NOMO-1 treated with DMSO at 0.1 percent for 48 hours (cell line): ENCODE data around the gene CST7.
"Not testable (repeated sequence)": the region's sequence is repeated elsewhere in the genome, so short reads cannot be mapped to it uniquely, and the experiment has no call there.

ENCODE experiments used
- DNase-seq: peaks from one replicate; lab custom pipeline; 2025; ENCODE audit not compliant: unreplicated experiment; lab: John Stamatoyannopoulos, UW

The CST7 gene

DNA sequence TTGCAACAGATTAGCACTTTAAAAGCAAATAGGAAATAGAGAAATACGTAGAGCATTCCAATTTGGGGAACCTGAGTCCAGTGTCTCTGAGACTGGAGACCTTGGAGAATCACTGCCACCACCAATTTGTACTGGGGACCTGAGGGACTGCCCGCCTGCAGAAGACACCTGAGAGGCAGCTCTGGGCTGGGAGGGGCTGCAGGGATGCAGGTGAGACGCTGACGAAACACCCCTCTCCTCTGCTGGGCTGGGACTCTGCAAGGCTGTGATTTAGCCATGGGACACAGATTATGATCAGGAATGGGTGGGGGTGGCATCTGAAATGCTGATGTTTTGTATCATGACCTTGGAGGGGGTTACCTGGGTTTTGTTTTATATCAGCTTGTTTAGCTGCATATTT, 50.5 kb downstream of the CST7 start:
- no peak for DNase-seq

GRCh38 chr20:25000268-25000801, 51.3 kb downstream of the CST7 start:
- DNase-seq = no peak

- not testable (repeated sequence) for DNase-seq
These were observed 52.3 kb downstream of the CST7 start for GRCh38 chr20:25001323-25001722.

DNA sequence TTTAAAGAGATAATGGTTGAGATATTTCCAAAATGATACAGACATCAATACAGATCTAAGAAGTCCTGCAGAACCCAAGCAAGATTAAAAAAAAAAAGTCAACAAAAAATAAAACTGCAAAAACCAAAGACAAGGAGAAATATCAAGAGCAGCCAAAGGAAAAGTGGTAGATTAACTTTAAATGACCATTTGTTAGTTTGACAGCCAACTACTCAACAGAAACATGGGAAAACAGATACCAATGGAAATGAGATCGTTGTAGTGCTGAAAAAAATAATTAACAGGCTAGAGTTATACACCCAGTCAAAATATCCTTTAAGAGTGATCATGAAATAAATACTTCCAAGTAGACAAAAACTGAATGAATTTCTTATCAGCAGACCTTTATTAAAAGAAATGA, 53.9 kb downstream of the CST7 start:
- DNase-seq = no peak

GRCh38 chr20:25005220-25005619, 56.2 kb downstream of the CST7 start:
- no peak for DNase-seq

DNA sequence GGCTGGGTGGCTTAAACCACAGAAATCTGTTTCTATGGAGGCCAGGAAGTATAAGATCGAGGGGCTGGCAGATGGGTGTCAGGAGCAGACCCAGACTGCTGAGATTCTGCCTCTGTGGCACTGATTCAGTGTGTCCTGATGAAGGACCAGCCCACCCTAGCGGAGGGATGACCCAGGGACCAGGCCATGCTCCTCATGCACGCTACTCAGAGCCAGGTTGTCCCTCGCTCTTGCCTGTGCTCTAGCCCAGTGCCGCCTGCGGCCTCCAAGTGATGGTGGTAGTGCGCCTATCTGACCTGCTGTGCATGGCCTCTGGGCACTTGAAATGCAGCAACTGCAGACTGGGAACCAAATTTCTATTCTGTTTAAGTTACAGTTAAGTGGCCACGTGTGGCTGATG, 56.6 kb downstream of the CST7 start:
- DNase-seq = no peak

DNA sequence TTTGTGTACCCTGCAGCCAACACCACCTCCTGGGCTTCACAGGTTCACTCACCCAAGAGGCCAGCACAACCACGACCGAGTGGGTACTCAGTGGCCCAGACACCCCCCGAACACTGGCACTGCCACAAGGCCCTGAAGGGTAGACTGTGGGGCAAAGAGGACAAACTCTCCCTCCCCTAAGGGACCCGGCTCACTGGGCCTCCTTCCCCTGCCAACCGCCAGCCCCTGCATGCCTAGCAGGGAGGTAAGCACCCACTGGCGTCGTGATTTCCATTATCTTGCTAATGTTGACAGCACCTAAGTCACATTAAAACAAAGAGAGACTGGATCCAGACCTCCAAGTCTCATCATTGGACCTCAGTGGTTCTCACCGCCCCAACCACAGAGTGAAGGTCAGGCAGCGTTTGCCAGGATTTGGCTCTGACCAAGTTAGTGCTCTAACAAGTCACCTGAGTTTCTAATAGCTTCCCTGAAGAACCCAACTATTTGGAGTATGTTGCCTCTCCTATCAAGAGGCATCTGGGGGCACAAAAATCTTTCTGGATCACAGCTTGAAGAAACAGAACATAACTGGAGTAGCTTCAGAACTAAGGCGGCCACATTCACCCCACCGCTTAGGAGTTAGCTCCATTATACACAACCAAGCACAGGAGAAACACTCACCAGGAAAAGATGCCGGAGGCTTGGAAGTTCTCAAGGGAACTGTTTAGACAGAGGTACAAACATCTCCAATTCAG, 57.5 kb downstream of the CST7 start:
- no peak for DNase-seq

DNA sequence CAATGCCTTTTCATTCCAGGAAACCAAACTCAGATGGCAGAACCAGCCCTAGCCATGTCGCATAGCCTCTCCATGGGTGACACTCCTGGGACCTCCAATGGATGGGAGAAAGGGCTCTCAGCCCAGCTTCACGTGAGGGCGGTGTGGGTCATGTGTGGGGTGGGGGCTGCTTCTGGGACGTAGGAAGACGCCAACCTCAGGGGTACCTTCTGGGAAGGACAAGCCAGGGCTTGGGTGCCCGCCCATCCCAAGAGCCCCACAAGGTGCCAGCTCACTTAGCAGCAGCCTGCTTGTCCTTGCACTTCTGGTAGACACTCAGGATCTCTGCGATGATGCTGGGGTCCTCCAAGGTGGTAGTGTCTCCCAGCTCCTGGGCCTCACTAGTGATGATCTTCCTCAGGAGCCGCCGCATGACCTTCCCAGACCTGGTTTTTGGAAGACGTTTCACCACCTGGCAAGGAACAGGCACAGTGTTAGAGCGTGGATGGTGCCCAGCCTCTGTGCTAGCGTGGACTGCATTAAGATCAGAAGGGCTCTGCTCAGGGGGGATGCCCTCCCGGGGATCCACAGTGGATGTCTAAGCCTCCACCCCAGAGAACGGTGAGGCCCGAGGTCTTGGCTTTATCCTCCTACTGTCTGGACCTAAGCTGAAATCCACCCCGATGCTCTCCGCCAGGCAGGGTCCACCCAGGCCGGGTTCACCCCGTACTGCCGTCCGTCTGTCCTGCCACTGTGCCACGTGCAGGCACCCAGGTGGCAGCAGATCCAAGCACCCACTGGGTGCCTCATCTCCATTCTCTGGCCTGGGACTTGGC, 58.6 kb downstream of the CST7 start:
- DNase-seq = no peak

DNA sequence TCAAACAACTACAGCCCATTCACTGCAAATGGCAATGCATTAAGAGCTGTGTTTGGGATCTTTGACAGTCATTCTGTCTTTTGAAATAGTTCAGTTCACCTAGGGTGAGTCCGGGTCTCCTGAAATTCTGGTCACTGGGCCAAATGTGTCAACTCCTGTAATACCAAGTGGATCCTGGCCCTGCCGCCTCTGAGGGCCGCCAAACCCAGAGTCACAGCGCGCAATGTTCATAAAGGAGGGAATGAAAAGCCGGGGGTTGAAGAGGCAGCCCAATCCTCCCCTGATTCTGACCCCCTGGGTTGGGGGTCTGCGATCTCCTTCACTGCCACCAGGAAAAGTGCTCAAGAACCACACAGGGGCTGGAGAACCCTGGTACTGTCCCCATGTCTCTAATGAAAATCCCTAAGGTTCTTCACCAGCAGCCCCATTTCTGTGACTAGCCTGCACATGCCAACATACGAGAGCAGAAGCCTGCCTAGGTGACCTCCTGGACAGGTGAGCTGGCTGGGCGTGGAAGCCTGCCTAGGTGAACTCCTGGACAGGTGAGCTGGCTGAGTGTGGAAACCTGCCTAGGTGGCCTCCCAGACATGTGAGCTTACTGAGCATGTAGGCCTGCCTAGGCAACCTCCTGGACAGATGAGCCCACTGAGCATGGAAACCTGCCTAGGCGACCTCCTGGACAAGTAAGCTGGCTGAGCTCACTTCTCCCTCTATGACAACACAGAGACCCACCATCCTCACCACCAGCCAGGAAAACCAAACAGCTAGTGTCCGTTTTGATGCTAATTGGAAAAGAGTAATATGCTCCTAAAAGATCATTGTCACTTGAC, 59.5 kb downstream of the CST7 start:
- no peak for DNase-seq
